HG03108 (cell line): ENCODE measurements around the gene SEMA6B.
"Not testable (repeated sequence)": the region's sequence is repeated elsewhere in the genome, so short reads cannot be mapped to it uniquely, and the experiment has no call there.

Experiments used
- ATAC-seq: cut with Tn5 transposase; IDR thresholded peaks from one replicate; pipeline ENCODE4 v1.9.1; 2021; ENCODE audit warnings: moderate library complexity; ENCODE audit not compliant: unreplicated experiment

SEMA6B gene

DNA sequence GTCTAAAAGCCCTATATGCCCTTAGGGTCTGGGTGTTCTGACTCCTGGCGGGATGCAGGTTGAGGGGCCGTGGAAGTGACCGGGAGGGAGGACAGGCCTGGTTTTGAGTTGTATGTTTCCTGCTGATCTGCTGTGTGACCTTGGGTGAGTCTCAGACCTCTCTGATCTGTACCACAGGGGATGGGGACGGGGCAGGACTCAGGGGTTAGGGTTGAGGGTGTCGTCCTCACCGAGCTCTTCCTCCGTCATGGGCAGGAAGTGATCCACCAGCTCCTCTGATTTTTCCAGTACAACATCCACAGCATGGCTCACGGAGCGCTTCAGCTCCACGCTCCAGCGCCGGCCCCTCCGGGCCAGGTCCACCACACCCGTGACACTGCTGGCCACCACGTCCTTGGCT lies 30.6 kb downstream of the SEMA6B start:
- ATAC-seq: no peak

GRCh38 chr19:4527377-4527776 lies 32.1 kb downstream of the SEMA6B start:
- ATAC-seq: not testable (repeated sequence)

DNA sequence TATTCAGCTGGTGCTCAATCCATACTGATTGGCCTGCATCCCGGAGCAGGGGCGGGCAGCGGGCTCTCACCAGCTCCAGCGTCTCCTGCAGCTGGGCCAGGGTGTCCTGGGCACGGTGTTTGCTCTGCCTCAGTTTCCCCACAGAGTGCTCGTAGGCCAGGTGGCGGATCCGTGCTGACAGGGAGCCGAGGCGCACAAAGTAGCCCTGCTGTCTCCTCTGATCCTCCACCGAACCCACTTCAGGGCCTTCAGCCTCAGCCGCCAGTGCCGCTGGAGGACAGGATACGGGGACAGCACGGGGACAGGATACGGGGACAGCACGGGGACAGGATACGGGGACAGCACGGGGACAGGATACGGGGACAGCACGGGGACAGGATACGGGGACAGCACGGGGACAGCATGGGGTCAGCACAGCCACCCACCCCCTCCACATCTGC lies 33.9 kb downstream of the SEMA6B start:
- ATAC-seq: no peak

DNA sequence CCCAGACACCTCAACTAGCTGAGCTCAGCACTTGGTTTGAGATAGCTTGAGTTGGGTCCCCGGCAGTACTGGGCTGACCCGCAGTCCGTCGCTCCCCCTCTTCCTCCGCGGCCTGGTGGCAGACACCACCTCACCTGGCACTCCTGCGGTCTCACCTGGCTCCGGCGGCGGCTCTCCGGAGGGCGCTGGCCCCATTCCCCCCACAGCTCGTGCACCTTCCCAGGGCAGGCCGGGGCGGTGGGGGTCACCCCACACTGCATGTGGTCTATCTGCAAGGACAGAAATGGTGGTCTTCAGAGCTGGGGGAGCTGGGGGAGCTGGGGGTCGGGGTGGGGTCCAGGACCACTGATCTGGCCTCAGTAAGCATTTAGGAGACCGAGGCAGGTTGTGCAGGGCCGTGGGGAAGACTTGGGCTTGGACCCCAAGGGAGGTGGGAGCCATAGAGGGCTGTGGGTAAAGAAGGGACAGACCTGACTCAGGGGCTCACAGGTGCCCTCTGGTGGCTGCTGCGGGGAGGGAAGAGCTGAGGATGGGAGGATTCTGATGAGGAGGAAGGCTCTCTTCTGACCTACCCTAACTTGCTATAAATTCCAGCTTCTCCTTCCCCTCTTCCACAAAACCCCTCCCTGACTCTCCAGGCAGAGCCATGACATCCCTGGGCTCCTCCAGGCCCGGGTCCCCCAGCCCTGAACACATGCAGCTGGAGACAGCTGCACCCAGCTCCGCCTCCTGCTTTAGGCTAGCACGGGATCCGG lies 34.5 kb downstream of the SEMA6B start:
- ATAC-seq: no peak

- no peak for ATAC-seq
Observed at GRCh38 chr19:4523306-4524110, 36.0 kb downstream of the SEMA6B start.

DNA sequence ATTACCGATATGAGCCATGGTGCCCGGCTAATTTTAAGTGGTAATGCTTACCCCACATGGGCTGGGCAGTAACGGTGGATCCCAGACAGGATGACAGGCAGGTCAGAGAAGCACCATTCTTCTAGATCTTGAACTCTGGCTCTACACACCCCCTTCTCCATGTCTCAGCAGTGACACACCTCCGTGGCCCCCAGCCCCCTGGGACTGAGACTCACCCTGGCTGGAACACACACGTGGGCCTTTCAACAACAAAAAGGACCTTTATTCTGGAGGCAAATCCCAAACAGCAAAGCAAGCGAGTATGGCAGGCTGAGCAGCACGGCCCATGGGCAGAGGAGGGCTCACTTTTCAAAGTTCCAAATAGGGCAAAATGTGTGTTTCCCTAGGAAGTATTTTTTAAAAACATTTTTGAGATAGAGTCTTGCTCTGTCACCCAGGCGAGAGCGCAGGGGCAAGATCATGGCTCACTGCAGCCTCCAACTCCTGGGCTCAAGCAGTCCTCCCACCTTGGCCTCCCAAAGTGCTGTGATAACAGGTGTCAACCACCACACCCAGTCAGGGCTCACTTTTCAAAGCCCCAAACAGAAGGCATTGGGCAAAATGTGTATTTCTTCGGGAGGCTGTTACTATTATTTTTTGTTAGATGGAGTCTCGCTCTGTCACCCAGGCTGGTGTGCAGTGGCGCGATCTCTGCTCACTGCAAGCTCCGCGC lies 37.0 kb downstream of the SEMA6B start:
- ATAC-seq: no peak

DNA sequence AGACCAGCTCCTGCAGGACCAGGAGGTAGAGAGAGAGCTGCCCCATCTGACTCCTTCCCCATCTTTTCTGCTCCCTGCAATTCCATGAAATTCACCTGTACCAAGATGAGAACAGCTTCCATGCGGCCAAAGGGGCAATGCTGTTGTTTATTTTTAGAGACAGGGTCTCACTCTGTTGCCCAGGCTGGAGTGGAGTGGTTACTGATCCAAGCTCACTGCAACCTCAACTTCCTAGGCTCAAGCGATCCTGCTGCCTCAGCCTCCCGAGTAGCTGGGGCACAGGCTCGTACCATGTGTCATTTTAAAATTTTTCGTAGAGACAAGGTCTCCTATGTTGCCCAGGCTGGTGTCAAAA lies 37.6 kb downstream of the SEMA6B start:
- ATAC-seq: no peak

DNA sequence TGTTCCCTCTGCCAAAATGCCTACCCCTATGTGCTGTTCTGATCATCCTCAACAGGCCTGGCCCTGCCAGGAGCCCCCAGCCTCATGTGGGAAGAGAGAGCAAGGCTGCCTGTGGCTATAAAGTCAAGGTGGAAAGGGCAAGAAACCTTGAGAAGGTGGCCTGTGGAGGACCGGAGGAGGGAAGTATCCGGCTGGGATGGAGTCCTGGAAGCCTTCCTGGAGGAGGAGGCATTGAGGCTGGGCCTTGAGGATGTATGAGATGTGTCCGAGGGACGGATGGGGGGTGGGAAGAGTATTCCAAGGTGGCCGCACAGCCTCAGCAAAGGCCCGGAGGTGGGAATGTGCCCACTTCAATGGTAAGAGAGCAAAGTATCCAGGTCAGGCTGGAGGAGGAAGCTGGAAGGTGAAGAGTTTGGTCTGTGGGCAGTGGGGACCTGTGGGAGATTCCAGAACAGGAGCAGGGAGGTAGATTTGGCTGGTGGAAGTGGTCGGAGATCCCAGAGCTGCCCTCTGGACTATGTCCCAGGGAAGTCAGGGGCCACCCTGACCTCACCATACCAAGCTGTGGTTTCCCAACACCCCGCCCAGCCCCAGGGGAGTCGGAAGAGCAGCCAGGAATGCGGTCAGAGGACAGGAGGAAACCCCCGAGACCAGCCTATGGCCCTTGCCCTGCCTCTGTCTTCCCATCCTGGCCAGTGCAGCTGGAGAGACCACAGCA lies 38.2 kb downstream of the SEMA6B start:
- ATAC-seq: no peak

- no peak for ATAC-seq
Observed at GRCh38 chr19:4519521-4520277, 39.8 kb downstream of the SEMA6B start.

GRCh38 chr19:4519172-4519496 lies 40.4 kb downstream of the SEMA6B start:
- no peak for ATAC-seq

GRCh38 chr19:4518345-4519171 lies 40.9 kb downstream of the SEMA6B start, which contains the start of gene PLIN4:
PLIN4 (minus strand) TSS chr19:4518486; CDS start chr19:4518272, 214 bp downstream.
- ATAC-seq: no peak

GRCh38 chr19:4517451-4518057 lies 41.9 kb downstream of the SEMA6B start:
- no peak for ATAC-seq

GRCh38 chr19:4516939-4517300 lies 42.6 kb downstream of the SEMA6B start:
- ATAC-seq: no peak

- ATAC-seq: no peak
Observed at GRCh38 chr19:4516199-4516938, 43.1 kb downstream of the SEMA6B start.

GRCh38 chr19:4515732-4516131 lies 43.8 kb downstream of the SEMA6B start:
- no peak for ATAC-seq

GRCh38 chr19:4513248-4513647 lies 46.2 kb downstream of the SEMA6B start:
- ATAC-seq: no peak

GRCh38 chr19:4512070-4512469 lies 47.4 kb downstream of the SEMA6B start:
- ATAC-seq: no peak

GRCh38 chr19:4511300-4512054 lies 48.0 kb downstream of the SEMA6B start:
- ATAC-seq: no peak
